Upper lobe of right lung (tissue), 1 donor: ENCODE data around the gene RIT2. TPM values are rescaled to one million over a fixed set of nuclear protein-coding genes. Genes with fewer than 3 reads are reported as not detected.

Source experiments
- ATAC-seq: fragments of 200-7000 bp; cut with Tn5 transposase; one replicate; pipeline ENCODE4 v1.9.1; 2020; ENCODE audit warnings: mild to moderate bottlenecking, moderate library complexity
- DNase-seq: peaks from one replicate; pipeline ENCODE4 v3.0.0-alpha.2; 2020
- H3K27ac ChIP-seq: fragments of 200-600 bp; one replicate; pipeline ENCODE4 v1.8.0; 2022
- H3K27me3 ChIP-seq: fragments of 200-600 bp; one replicate; pipeline ENCODE4 v1.8.0; 2022; ENCODE audit warnings: mild to moderate bottlenecking
- H3K36me3 ChIP-seq: fragments of 200-600 bp; one replicate; pipeline ENCODE4 v1.8.0; 2022
- H3K4me1 ChIP-seq: fragments of 200-600 bp; one replicate; pipeline ENCODE4 v1.8.0; 2022
- H3K4me3 ChIP-seq: fragments of 200-600 bp; one replicate; pipeline ENCODE4 v1.8.0; 2022; ENCODE audit warnings: mild to moderate bottlenecking
- H3K9me3 ChIP-seq: fragments of 200-600 bp; one replicate; pipeline ENCODE4 v1.8.0; 2022
- CTCF ChIP-seq: fragments of 200-600 bp; IDR thresholded peaks from one replicate; pipeline ENCODE4 v1.8.0; 2022; ENCODE audit warnings: antibody characterized with exemption
- intact Hi-C: fragments of 100-400 bp; cut with DNase I; formaldehyde crosslinking; loops from one replicate; pipeline ENCODE4 v1.11.0; 2022
- total RNA-seq: library from RNA; stranded (reverse); fragmentation: NEBNext Ultra II Directional; extraction: Animal tissue kit (Norgen Biotek cat#: 25700); gene quantifications from one replicate; pipeline ENCODE4 v1.2.1, GENCODE V29; 2021
- donor health status: DM: no; HTN: yes; CAD: no; lungs with severe emphysema.

The RIT2 gene
- total RNA-seq, 1 donor from 2014 or later: not detected

GRCh38 chr18:42915299-42915698 lies 200.2 kb downstream of the RIT2 start:
- intact Hi-C loops: no loop called here
- H3K9me3 ChIP-seq: no peaks in the 10 kb centered on the region
- H3K27me3 ChIP-seq: no peaks in the 10 kb centered on the region
- no peak for ATAC-seq
- no peak overlapping the region for H3K27ac ChIP-seq
- no peaks in the 10 kb centered on the region for H3K4me1 ChIP-seq
- no peak for DNase-seq
- no peak for TF ChIP-seq CTCF
- H3K4me3 ChIP-seq: no peak overlapping the region
- no peaks in the 10 kb centered on the region for H3K36me3 ChIP-seq

GRCh38 chr18:42914476-42914875 lies 201.0 kb downstream of the RIT2 start:
- no peak overlapping the region for H3K4me3 ChIP-seq
- ATAC-seq (no peak), DNase-seq (no peak)
- no peaks in the 10 kb centered on the region for H3K36me3 ChIP-seq
- TF ChIP-seq CTCF: no peak
- H3K27ac ChIP-seq: no peak overlapping the region
- H3K4me1 ChIP-seq: no peaks in the 10 kb centered on the region
- no peaks in the 10 kb centered on the region for H3K27me3 ChIP-seq
- intact Hi-C loops: no loop called here
- no peaks in the 10 kb centered on the region for H3K9me3 ChIP-seq

DNA sequence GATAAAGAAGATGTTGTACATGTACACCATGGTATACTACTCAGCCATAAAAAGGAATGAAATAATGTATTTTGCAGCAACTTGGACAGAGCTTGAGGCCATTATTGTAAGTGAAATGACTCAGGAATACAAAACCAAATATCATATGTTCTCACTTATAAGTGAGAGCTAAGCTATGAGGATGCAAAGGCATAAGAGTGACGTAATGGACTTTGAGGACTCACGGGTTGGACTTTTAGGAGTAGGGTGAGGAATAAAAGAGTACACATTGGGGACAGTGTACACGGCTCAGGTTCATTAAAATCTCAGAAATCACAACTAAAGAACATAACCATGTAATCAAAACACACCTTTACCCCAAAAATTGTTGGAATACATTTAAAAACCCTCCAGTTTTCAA lies 206.4 kb downstream of the RIT2 start:
- intact Hi-C loops: no loop called here
- no peak overlapping the region for H3K4me3 ChIP-seq
- no peaks in the 10 kb centered on the region for H3K36me3 ChIP-seq
- H3K27me3 ChIP-seq: no peaks in the 10 kb centered on the region
- no peaks in the 10 kb centered on the region for H3K9me3 ChIP-seq
- H3K4me1 ChIP-seq: no peaks in the 10 kb centered on the region
- H3K27ac ChIP-seq: no peak overlapping the region
- DNase-seq (no peak), ATAC-seq (no peak)
- no peak for TF ChIP-seq CTCF

GRCh38 chr18:42906761-42907160 lies 208.7 kb downstream of the RIT2 start:
- no peak for ATAC-seq
- H3K4me1 ChIP-seq: no peaks in the 10 kb centered on the region
- intact Hi-C loops: no loop called here
- H3K4me3 ChIP-seq: no peak overlapping the region
- no peaks in the 10 kb centered on the region for H3K27me3 ChIP-seq
- H3K27ac ChIP-seq: no peak overlapping the region
- H3K36me3 ChIP-seq: no peaks in the 10 kb centered on the region
- DNase-seq: no peak
- no peak for TF ChIP-seq CTCF
- H3K9me3 ChIP-seq: no peaks in the 10 kb centered on the region

- no peaks in the 10 kb centered on the region for H3K27me3 ChIP-seq
- no peak overlapping the region for H3K4me3 ChIP-seq
- intact Hi-C loops: no loop called here
- ATAC-seq (no peak), DNase-seq (no peak)
- H3K9me3 ChIP-seq: no peaks in the 10 kb centered on the region
- no peak overlapping the region for H3K27ac ChIP-seq
- no peaks in the 10 kb centered on the region for H3K4me1 ChIP-seq
- no peak for TF ChIP-seq CTCF
- no peaks in the 10 kb centered on the region for H3K36me3 ChIP-seq
Measured at GRCh38 chr18:42901161-42901560, 214.3 kb downstream of the RIT2 start.

GRCh38 chr18:42893977-42894376 lies 221.5 kb downstream of the RIT2 start:
- Histone ChIP-seq H3K36me3 (no peaks in the 10 kb centered on the region), H3K9me3 (no peaks in the 10 kb centered on the region), H3K27me3 (no peaks in the 10 kb centered on the region), H3K4me1 (peaks cover 3% of the 10 kb centered on the region), H3K27ac (no peak overlapping the region), H3K4me3 (no peak overlapping the region)
- ATAC-seq: no peak
- no peak for DNase-seq
- intact Hi-C loops: no loop called here
- no peak for TF ChIP-seq CTCF
